Stimulated activated CD4-positive, alpha-beta T cell treated with anti-CD3 and anti-CD28 coated beads, Interleukin-12 subunit alpha, Interleukin-12 subunit beta, amount 100 ng/mL, for 24 hours (primary cell): Measurements from ENCODE around the gene ZNF556.
"Not testable (repeated sequence)": the region's sequence is repeated elsewhere in the genome, so short reads cannot be mapped to it uniquely, and the experiment has no call there.

Source experiments
- DNase-seq, 2 experiments: peaks; one replicate each; pipeline ENCODE4 v3.0.0-alpha.2; 2020; ENCODE audit warnings: low read depth in 2 of 2

ZNF556 gene

GRCh38 chr19:2853015-2853606, 14.0 kb upstream of the ZNF556 start:
- no peak for DNase-seq

- no peak for DNase-seq
Measured at GRCh38 chr19:2854849-2855248, 12.3 kb upstream of the ZNF556 start.

- no peak for DNase-seq
Measured at GRCh38 chr19:2856457-2857050, 10.6 kb upstream of the ZNF556 start.

- DNase-seq, result no peak
Measured at GRCh38 chr19:2858864-2859263, 8.3 kb upstream of the ZNF556 start.

GRCh38 chr19:2863816-2864215, 3.3 kb upstream of the ZNF556 start:
- DNase-seq, result no peak

- no peak for DNase-seq
Measured at GRCh38 chr19:2865334-2866100, 1.6 kb upstream of the ZNF556 start.

GRCh38 chr19:2866495-2867024, 575 bp upstream of the ZNF556 start:
- no peak for DNase-seq

GRCh38 chr19:2869618-2870017, 2.5 kb downstream of the ZNF556 start:
- DNase-seq, result no peak

GRCh38 chr19:2872175-2872574, 5.0 kb downstream of the ZNF556 start:
- DNase-seq, result peak in 1 of 2 experiments; percentile 5

GRCh38 chr19:2877398-2878331, 10.5 kb downstream of the ZNF556 start:
- DNase-seq, result no peak

GRCh38 chr19:2883686-2884439, 16.7 kb downstream of the ZNF556 start:
- no peak for DNase-seq

- no peak for DNase-seq
Measured at GRCh38 chr19:2885736-2886135, 18.6 kb downstream of the ZNF556 start.

GRCh38 chr19:2887391-2887914, 20.3 kb downstream of the ZNF556 start:
- no peak for DNase-seq

GRCh38 chr19:2888731-2889224, 21.6 kb downstream of the ZNF556 start:
- peak; percentile 43 to 57 for DNase-seq

GRCh38 chr19:2890531-2890930, 23.4 kb downstream of the ZNF556 start:
- not testable (repeated sequence) for DNase-seq

- no peak for DNase-seq
Measured at GRCh38 chr19:2896694-2897093, 29.6 kb downstream of the ZNF556 start.

- peak; percentile 91 to 99 for DNase-seq
Measured at GRCh38 chr19:2900296-2901252, 33.4 kb downstream of the ZNF556 start, which contains the start of gene ZNF57. Gene ZNF57 (plus strand): TSS chr19:2900928. CDS start chr19:2901046, 118 bp downstream.

GRCh38 chr19:2902590-2903218, 35.6 kb downstream of the ZNF556 start:
- no peak for DNase-seq

GRCh38 chr19:2903326-2903725, 36.2 kb downstream of the ZNF556 start:
- not testable (repeated sequence) for DNase-seq
